ENCODE data around the gene CASKIN2.
A peak's percentile ranks its signal among the peaks of the same experiment; 100 is the strongest.

DNA sequence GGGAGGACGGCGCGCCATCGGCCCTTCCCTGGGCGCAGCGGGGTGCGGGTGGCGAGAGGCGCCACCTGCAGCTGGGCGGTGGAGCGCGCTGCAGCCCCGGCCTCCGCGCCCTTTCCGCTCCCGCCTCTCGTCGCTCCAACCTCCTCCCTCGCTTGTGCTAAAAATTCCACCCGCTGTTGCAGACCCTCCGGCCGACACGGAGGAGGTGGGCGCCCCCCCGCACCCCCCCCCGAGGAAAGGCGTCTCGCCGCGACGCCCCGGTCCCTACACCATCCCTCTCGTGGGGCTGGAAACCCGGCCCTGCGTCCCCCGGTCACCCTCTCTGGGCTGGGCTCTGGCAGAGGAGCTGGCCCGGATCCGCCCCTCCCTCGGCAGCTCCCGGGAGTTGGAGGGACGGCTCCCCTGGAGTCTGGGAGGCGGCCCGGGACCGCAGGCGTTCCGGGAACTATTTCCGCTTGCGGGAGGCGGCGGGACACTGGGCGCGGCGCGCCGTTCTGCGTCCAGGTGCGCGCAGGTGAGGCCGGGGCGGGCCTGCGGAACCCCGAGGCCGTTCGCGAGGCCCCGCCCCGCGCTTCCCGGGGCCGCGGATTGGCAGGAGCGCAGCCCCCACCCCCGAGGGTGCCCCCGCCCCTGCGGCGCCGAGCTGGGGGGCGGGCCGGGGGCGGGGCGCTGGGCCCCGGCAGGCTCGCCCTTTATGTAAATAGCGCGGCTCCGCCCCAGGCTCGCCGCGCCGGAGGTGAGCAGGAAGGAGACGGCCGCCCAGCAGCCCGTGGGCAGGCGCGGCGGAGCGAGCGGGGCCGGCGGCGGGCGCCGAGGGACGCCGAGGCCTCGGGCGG lies 9.9 kb upstream of the CASKIN2 start, which contains the start of gene LLGL2:
- TF ChIP-seq, protein P1, sequence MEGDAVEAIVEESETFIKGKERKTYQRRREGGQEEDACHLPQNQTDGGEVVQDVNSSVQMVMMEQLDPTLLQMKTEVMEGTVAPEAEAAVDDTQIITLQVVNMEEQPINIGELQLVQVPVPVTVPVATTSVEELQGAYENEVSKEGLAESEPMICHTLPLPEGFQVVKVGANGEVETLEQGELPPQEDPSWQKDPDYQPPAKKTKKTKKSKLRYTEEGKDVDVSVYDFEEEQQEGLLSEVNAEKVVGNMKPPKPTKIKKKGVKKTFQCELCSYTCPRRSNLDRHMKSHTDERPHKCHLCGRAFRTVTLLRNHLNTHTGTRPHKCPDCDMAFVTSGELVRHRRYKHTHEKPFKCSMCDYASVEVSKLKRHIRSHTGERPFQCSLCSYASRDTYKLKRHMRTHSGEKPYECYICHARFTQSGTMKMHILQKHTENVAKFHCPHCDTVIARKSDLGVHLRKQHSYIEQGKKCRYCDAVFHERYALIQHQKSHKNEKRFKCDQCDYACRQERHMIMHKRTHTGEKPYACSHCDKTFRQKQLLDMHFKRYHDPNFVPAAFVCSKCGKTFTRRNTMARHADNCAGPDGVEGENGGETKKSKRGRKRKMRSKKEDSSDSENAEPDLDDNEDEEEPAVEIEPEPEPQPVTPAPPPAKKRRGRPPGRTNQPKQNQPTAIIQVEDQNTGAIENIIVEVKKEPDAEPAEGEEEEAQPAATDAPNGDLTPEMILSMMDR (IDR thresholded peaks at IDR 0.05), result peak in 1 of 3 experiments; percentile 30
- TF ChIP-seq POLR2A (IDR thresholded peaks at IDR 0.05), result no peak
